Stimulated activated naive CD8-positive, alpha-beta T cell treated with anti-CD3 and anti-CD28 coated beads, Interleukin-15, Interleukin-2, amounts not matched to agents 100 ng/mL and 50 ng/mL, for 24 hours (primary cell): ENCODE measurements around the gene CREBL2.
"Not testable (repeated sequence)": the region's sequence is repeated elsewhere in the genome, so short reads cannot be mapped to it uniquely, and the experiment has no call there.

Source experiments
- H3K27ac Mint-ChIP-seq: one replicate; pipeline ENCODE4 v1.8.0; 2021; ENCODE audit warnings: mild to moderate bottlenecking, mixed read lengths
- H3K27me3 Mint-ChIP-seq: one replicate; pipeline ENCODE4 v1.8.0; 2021; ENCODE audit warnings: mixed read lengths
- H3K36me3 Mint-ChIP-seq: one replicate; pipeline ENCODE4 v1.8.0; 2021; ENCODE audit warnings: low read depth, mixed read lengths
- H3K4me1 Mint-ChIP-seq: one replicate; pipeline ENCODE4 v1.8.0; 2021; ENCODE audit warnings: low read depth, mixed read lengths
- H3K4me3 Mint-ChIP-seq: one replicate; pipeline ENCODE4 v1.8.0; 2021; ENCODE audit warnings: mild to moderate bottlenecking, mixed read lengths
- H3K9me3 Mint-ChIP-seq: one replicate; pipeline ENCODE4 v1.8.0; 2021; ENCODE audit warnings: mixed read lengths

CREBL2 gene

GRCh38 chr12:12611512-12612306 lies at the start of gene CREBL2:
TSS of gene CREBL2 (plus strand) at chr12:12611876. CDS start at chr12:12612173, 297 bp downstream.
- no peaks in the 10 kb centered on the region for H3K9me3 Mint-ChIP-seq
- H3K4me1 Mint-ChIP-seq = peaks cover 61% of the 10 kb centered on the region
- H3K27me3 Mint-ChIP-seq = no peaks in the 10 kb centered on the region
- H3K4me3 Mint-ChIP-seq = peak within 1 kb of the TSS; percentile 93
- peak within 1 kb of the TSS; percentile 95 for H3K27ac Mint-ChIP-seq
- H3K36me3 Mint-ChIP-seq = peaks cover 7% of the 10 kb centered on the region

GRCh38 chr12:12562016-12562483 lies 49.6 kb upstream of the CREBL2 start:
- Mint-ChIP-seq H3K36me3 (peaks cover 26% of the 10 kb centered on the region), H3K4me1 (peaks cover 43% of the 10 kb centered on the region), H3K9me3 (no peaks in the 10 kb centered on the region), H3K27me3 (no peaks in the 10 kb centered on the region), H3K4me3 (peak overlapping the region; percentile 80), H3K27ac (peak overlapping the region; percentile 84)

DNA sequence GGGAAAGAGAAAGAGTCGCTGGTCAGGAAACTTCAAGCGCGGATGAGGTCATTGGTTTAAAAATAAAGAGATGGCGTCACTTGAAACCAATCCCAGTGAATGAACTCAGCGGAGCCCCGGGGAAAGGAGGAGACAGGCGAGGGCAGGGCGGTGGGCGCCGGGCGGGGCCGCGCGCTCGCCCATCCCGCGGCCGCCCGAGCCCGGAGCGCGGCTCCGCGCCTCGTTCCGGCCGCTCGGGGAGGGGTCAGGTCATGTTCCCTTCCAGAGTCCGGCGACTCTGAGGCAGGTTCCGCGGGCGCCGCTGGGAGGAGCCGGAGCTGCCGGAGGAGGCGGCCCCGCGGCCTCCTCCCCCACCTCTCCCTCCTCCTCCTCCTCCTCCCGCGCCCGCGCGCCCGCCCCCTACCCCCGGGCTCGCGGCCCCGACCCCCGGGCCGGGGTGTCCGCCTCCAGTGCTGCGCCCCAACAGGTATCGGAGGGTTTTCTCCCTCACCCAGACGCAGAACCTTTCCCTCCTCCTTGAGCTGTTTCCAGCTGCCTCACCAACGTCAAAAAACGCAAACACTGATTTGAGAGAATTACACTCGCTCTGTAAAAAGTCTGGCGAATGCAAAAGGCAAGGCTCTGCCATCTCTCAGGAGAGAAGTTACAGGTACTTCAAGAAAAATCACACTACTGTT lies 49.0 kb upstream of the CREBL2 start, which contains the start of gene DUSP16:
DUSP16 (minus strand) TSS at position 279 of the 677 bp plus-strand sequence. CDS start 41,765 bp downstream, outside the sequence.
- Mint-ChIP-seq H3K27me3 (no peaks in the 10 kb centered on the region), H3K27ac (peak within 1 kb of the TSS; percentile 84), H3K36me3 (peaks cover 24% of the 10 kb centered on the region), H3K4me3 (peak within 1 kb of the TSS; percentile 84), H3K9me3 (no peaks in the 10 kb centered on the region), H3K4me1 (peaks cover 39% of the 10 kb centered on the region)

DNA sequence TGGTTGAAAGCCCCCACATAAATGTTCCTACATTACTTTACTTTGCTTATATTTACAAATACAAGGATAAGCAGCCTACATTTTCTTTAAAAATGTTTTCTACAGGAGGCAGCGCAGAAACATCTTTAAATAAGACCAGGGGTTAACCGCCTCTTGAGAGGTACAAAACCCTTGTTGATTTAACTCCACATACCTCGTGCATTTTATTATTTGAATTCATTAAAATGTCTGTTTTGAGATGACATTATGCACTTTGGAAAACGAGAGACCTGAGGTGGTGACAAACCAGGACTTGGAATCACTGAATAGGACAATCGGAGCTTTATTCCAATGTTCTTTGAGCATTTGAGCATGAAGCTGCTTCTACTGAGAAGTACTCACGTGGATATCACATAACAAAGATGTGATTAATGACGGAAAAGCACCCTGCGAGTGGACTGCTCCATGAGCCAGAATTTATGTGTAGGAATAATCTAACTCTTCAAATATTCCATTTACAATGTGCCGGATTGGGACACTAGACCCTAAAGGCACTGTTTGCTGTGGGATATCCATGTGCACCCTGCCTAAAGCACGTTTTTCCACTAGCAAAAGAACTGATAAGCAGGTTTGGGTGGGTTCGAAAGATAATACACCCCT lies 48.3 kb upstream of the CREBL2 start:
- Mint-ChIP-seq H3K4me1 (peaks cover 33% of the 10 kb centered on the region), H3K27me3 (no peaks in the 10 kb centered on the region), H3K27ac (peak overlapping the region; percentile 81), H3K9me3 (no peaks in the 10 kb centered on the region), H3K4me3 (peak overlapping the region; percentile 84), H3K36me3 (peaks cover 19% of the 10 kb centered on the region)

DNA sequence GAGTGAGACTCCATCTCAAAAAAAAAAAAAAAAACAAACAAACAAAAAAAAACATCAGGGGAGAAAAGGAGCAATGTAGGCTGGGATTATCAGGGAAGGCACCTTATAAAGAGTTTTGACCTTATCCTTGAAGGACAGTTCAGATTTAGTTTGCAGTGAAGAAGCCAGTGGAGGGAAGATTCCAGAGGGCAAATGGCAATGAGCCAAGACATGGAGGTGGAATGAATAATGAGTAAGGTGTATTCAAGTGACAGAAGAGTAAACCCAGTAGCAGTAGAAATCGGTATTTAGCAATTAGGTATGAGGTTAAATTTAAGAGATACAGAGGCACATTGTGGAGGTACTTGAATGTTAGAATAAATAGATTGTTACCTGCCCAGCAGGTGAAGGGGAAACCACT lies 46.8 kb upstream of the CREBL2 start:
- H3K36me3 Mint-ChIP-seq = peaks cover 9% of the 10 kb centered on the region
- H3K9me3 Mint-ChIP-seq = no peaks in the 10 kb centered on the region
- H3K27me3 Mint-ChIP-seq = no peaks in the 10 kb centered on the region
- no peak overlapping the region for H3K4me3 Mint-ChIP-seq
- H3K27ac Mint-ChIP-seq = no peak overlapping the region
- H3K4me1 Mint-ChIP-seq = peaks cover 22% of the 10 kb centered on the region

DNA sequence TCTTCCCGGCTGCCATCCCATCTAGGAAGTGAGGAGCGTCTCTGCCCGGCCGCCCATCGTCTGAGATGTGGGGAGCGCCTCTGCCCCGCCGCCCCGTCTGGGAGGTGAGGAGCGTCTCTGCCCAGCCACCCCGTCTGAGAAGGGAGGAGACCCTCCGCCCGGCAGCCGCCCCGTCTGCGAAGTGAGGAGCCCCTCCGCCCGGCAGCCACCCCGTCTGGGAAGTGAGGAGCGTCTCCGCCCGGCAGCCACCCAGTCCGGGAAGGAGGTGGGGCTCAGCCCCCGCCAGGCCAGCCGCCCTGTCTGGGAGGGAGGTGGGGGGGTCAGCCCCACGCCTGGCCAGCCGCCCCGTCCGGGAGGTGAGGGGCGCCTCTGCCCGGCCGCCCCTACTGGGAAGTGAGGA lies 45.7 kb upstream of the CREBL2 start:
- not testable (repeated sequence) for H3K27ac Mint-ChIP-seq, H3K9me3 Mint-ChIP-seq, H3K4me3 Mint-ChIP-seq, H3K36me3 Mint-ChIP-seq, H3K27me3 Mint-ChIP-seq
- peaks cover 13% of the 10 kb centered on the region for H3K4me1 Mint-ChIP-seq

DNA sequence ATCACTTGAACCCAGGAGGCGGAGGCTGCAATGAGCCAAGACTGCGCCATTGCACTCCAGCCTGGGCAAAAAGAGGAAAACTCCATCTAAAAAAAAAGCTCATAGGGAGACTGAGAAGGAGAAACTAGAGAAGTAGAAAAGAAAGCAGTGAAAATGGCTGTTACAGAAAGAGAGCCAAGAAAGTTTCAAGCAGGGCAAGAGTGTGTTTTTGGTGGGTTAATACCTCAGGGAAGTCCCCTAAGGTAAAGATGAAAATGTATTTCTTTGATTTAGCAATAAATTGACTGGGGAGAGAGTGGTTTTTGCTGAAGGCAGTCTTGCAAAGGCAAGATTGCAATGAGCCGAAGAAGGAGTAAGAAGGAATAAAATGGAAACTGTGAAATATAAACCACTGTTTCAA lies 39.0 kb upstream of the CREBL2 start:
- Mint-ChIP-seq H3K4me3 (no peak overlapping the region), H3K4me1 (peaks cover 2% of the 10 kb centered on the region), H3K27ac (no peak overlapping the region), H3K9me3 (no peaks in the 10 kb centered on the region), H3K27me3 (no peaks in the 10 kb centered on the region), H3K36me3 (no peaks in the 10 kb centered on the region)

DNA sequence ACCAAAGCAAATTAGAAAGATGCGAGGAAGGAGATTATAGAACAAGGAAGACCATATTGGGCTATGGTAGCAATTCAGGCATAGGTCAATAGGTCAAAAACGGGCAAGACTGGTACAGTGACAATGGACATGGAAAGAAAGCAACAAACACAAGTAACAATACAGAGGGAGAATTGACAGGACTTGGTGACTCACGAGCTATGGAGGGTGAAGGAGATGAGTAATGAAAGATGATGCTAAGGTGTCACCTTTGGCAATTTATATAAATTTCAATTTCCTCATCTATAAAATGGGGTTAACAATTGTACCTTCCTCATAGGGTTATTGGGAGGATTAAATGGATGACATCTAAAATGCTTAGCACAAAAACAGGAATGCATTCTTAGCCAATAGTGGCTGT lies 33.9 kb upstream of the CREBL2 start:
- H3K9me3 Mint-ChIP-seq = no peaks in the 10 kb centered on the region
- H3K4me3 Mint-ChIP-seq = no peak overlapping the region
- H3K27me3 Mint-ChIP-seq = no peaks in the 10 kb centered on the region
- H3K27ac Mint-ChIP-seq = no peak overlapping the region
- H3K36me3 Mint-ChIP-seq = no peaks in the 10 kb centered on the region
- H3K4me1 Mint-ChIP-seq = peaks cover 17% of the 10 kb centered on the region

DNA sequence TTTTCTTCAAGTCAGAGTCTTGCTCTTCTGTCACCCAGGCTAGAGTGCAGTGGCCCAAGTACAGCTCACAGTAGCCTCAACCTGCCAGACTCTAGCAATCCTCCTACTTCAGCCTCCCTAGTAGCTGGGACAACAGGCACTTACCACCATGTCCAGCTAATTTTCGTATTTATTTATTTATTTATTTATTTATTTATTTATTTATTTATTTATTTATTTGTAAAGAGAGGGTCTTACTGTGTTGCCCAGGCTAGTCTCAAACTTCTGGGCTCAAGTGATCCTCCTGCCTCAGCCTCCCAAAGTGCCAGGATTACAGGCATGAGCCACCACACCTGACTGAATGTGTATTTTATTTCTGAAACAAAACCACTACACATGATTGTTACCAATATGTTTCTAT lies 31.0 kb upstream of the CREBL2 start:
- peaks cover 41% of the 10 kb centered on the region for H3K4me1 Mint-ChIP-seq
- H3K4me3 Mint-ChIP-seq, H3K27me3 Mint-ChIP-seq, H3K9me3 Mint-ChIP-seq, H3K36me3 Mint-ChIP-seq, H3K27ac Mint-ChIP-seq: not testable (repeated sequence)

- no peaks in the 10 kb centered on the region for H3K27me3 Mint-ChIP-seq
- H3K27ac Mint-ChIP-seq = peak overlapping the region; percentile 72
- no peak overlapping the region for H3K4me3 Mint-ChIP-seq
- H3K4me1 Mint-ChIP-seq = peaks cover 47% of the 10 kb centered on the region
- H3K36me3 Mint-ChIP-seq = no peaks in the 10 kb centered on the region
- H3K9me3 Mint-ChIP-seq = no peaks in the 10 kb centered on the region
These were observed 29.3 kb upstream of the CREBL2 start for GRCh38 chr12:12582193-12582881.

DNA sequence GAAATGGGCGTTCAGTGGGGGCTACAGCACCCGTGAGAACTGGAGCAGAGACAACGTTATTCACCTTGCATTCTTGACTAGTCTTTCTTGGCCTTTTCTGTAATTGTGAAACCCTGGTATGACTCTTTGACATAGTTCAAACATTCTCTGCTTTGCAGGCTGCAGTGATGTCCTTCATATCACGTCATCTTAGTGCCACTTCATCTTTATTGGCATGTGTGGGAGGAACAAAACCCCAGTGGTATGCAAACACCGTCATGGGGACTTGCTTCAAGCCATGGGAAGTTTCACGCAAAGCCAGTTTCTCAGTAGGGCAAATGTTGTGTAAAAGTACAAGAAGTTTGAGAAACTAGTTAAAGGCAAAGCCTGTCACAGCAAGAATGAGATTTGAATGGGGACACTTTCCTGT lies 28.8 kb upstream of the CREBL2 start:
- Mint-ChIP-seq H3K4me3 (peak overlapping the region; percentile 14), H3K27me3 (no peaks in the 10 kb centered on the region), H3K4me1 (peaks cover 43% of the 10 kb centered on the region), H3K36me3 (no peaks in the 10 kb centered on the region), H3K9me3 (no peaks in the 10 kb centered on the region), H3K27ac (peak overlapping the region; percentile 72)

- no peaks in the 10 kb centered on the region for H3K27me3 Mint-ChIP-seq
- no peaks in the 10 kb centered on the region for H3K9me3 Mint-ChIP-seq
- H3K36me3 Mint-ChIP-seq = no peaks in the 10 kb centered on the region
- peaks cover 41% of the 10 kb centered on the region for H3K4me1 Mint-ChIP-seq
- H3K27ac Mint-ChIP-seq = no peak overlapping the region
- H3K4me3 Mint-ChIP-seq = peak overlapping the region; percentile 14
These were observed 28.0 kb upstream of the CREBL2 start for GRCh38 chr12:12583510-12584178.

- H3K4me3 Mint-ChIP-seq = no peak overlapping the region
- H3K27me3 Mint-ChIP-seq = peaks cover 3% of the 10 kb centered on the region
These were observed 26.4 kb upstream of the CREBL2 start for GRCh38 chr12:12585115-12585863.

More at GRCh38 chr12:12585115-12585863, 26.4 kb upstream of the CREBL2 start:
- no peaks in the 10 kb centered on the region for H3K36me3 Mint-ChIP-seq
- no peaks in the 10 kb centered on the region for H3K9me3 Mint-ChIP-seq
- H3K27ac Mint-ChIP-seq = no peak overlapping the region
- peaks cover 41% of the 10 kb centered on the region for H3K4me1 Mint-ChIP-seq
